ENCODE data around the gene TRAPPC10.

TRAPPC10 gene

GRCh38 chr21:44047996-44048560 lies 36.0 kb downstream of the TRAPPC10 start:
- no peaks in the 10 kb centered on the region for H3K27me3 ChIP-seq (ENCODE audit: low read depth, low read length)
- TF ChIP-seq CTCF (IDR thresholded peaks at IDR 0.05; ENCODE audit: low read depth, low read length), result no peak
- no peak for TF ChIP-seq EZH2phosphoT487 (IDR thresholded peaks at IDR 0.05; ENCODE audit: low read depth)
- no peaks in the 10 kb centered on the region for H4K20me1 ChIP-seq (ENCODE audit: insufficient read depth, low read length)
- H3K9ac ChIP-seq (ENCODE audit: low read length), result no peak overlapping the region
- H2AFZ ChIP-seq (ENCODE audit: low read depth, low read length), result no peak overlapping the region
- no peak overlapping the region for H3K4me2 ChIP-seq (ENCODE audit: low read length)
- no peaks in the 10 kb centered on the region for H3K4me1 ChIP-seq (ENCODE audit: low read length)
- no peak overlapping the region for H3K27ac ChIP-seq (ENCODE audit: low read length)
- peaks cover 5% of the 10 kb centered on the region for H3K36me3 ChIP-seq (replicated peaks; ENCODE audit: low read depth, low read length)
- peaks cover 21% of the 10 kb centered on the region for H3K79me2 ChIP-seq (ENCODE audit: low read length)
- no peak overlapping the region for H3K4me3 ChIP-seq (ENCODE audit: low read length)
- no peaks in the 10 kb centered on the region for H3K9me3 ChIP-seq (ENCODE audit: insufficient read depth, low read length)

DNA sequence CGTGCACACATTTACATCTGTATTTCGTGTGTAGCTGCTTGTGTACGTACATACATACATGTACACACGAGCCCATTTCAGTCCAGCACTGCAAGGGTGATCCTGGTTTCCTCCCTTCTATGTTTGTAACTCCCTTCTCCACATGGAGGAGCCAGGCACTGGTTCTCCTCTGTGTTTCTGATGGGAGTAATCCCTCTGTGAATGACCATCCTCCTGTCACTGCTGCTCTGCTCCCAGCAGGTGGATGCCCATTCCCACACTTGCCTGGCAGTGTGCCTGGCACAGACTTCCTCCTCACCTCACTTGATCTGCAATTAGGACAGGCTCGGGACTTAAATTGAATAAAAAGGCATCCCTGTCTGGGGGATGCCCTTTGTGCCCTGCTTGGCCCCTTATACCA lies 37.1 kb downstream of the TRAPPC10 start:
- no peaks in the 10 kb centered on the region for H4K20me1 ChIP-seq (ENCODE audit: insufficient read depth, low read length)
- no peaks in the 10 kb centered on the region for H3K27me3 ChIP-seq (ENCODE audit: low read depth, low read length)
- no peaks in the 10 kb centered on the region for H3K9me3 ChIP-seq (ENCODE audit: insufficient read depth, low read length)
- no peak overlapping the region for H2AFZ ChIP-seq (ENCODE audit: low read depth, low read length)
- no peak overlapping the region for H3K27ac ChIP-seq (ENCODE audit: low read length)
- peaks cover under 1% of the 10 kb centered on the region; the same call in 1 of the 2 replicates for H3K4me1 ChIP-seq (ENCODE audit: low read length)
- no peaks in the 10 kb centered on the region for H3K36me3 ChIP-seq (replicated peaks; ENCODE audit: low read depth, low read length)
- no peak overlapping the region for H3K4me2 ChIP-seq (ENCODE audit: low read length)
- peaks cover 16% of the 10 kb centered on the region for H3K79me2 ChIP-seq (ENCODE audit: low read length)
- no peak overlapping the region for H3K4me3 ChIP-seq (ENCODE audit: low read length)
- no peak overlapping the region for H3K9ac ChIP-seq (ENCODE audit: low read length)
- TF ChIP-seq EZH2phosphoT487 (IDR thresholded peaks at IDR 0.05; ENCODE audit: low read depth) (no peak), CTCF (IDR thresholded peaks at IDR 0.05; ENCODE audit: low read depth, low read length) (no peak)

DNA sequence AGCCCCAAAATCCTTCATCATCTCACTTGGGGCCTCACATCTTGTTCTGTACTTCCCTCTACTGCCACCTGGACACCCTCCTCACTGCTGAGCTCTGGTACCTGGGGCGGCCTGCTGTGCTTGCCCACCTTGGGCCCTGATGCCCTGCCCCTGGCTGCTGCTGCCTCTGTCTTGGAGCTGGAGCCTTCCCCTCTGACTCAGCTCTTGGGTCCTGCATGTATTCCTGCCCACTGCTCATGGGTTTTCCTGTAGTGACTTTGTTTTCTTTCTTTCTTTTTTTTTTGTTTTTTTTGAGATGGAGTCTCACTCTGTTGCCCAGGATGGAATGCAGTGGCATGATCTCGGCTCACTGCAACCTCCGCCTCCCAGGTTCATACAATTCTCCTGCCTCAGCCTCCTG lies 37.5 kb downstream of the TRAPPC10 start:
- H3K4me2 ChIP-seq (ENCODE audit: low read length), result no peak overlapping the region
- H3K4me3 ChIP-seq (ENCODE audit: low read length), result no peak overlapping the region
- no peak overlapping the region for H2AFZ ChIP-seq (ENCODE audit: low read depth, low read length)
- peaks cover 4% of the 10 kb centered on the region; the same call in 1 of the 2 replicates for H3K4me1 ChIP-seq (ENCODE audit: low read length)
- H3K79me2 ChIP-seq (ENCODE audit: low read length), result peaks cover 16% of the 10 kb centered on the region
- no peaks in the 10 kb centered on the region for H3K9me3 ChIP-seq (ENCODE audit: insufficient read depth, low read length)
- H3K9ac ChIP-seq (ENCODE audit: low read length), result no peak overlapping the region
- H3K27me3 ChIP-seq (ENCODE audit: low read depth, low read length), result no peaks in the 10 kb centered on the region
- no peak overlapping the region for H3K27ac ChIP-seq (ENCODE audit: low read length)
- no peaks in the 10 kb centered on the region for H4K20me1 ChIP-seq (ENCODE audit: insufficient read depth, low read length)
- TF ChIP-seq CTCF (IDR thresholded peaks at IDR 0.05; ENCODE audit: low read depth, low read length) (no peak), EZH2phosphoT487 (IDR thresholded peaks at IDR 0.05; ENCODE audit: low read depth) (no peak)
- no peaks in the 10 kb centered on the region for H3K36me3 ChIP-seq (replicated peaks; ENCODE audit: low read depth, low read length)

DNA sequence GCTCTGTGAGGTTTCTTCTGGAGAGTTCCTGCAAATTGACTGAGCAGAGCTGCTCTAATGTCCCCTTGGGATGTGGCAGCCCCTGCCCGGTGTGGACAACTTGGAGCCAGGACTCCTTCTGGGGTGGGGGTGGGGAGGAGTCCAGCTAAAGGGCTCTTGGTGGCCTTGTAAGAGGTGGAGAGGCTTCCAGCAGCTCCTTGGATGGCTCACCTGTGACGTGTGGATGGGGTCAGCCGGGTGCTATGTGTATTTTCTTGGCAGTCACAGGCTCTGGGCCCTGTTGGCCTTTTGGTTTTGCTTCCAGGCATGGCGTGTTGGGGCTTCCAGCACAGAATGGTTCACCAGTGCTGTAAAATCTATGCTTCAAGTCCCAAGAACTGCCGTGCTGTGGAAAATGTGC lies 38.2 kb downstream of the TRAPPC10 start:
- no peaks in the 10 kb centered on the region for H4K20me1 ChIP-seq (ENCODE audit: insufficient read depth, low read length)
- no peaks in the 10 kb centered on the region for H3K27me3 ChIP-seq (ENCODE audit: low read depth, low read length)
- H3K9me3 ChIP-seq (ENCODE audit: insufficient read depth, low read length), result no peaks in the 10 kb centered on the region
- TF ChIP-seq EZH2phosphoT487 (IDR thresholded peaks at IDR 0.05; ENCODE audit: low read depth) (no peak), CTCF (IDR thresholded peaks at IDR 0.05; ENCODE audit: low read depth, low read length) (no peak)
- peaks cover 16% of the 10 kb centered on the region for H3K79me2 ChIP-seq (ENCODE audit: low read length)
- H3K36me3 ChIP-seq (replicated peaks; ENCODE audit: low read depth, low read length), result no peaks in the 10 kb centered on the region
- H2AFZ ChIP-seq (ENCODE audit: low read depth, low read length), result no peak overlapping the region
- H3K27ac ChIP-seq (ENCODE audit: low read length), result no peak overlapping the region
- no peak overlapping the region for H3K4me2 ChIP-seq (ENCODE audit: low read length)
- no peak overlapping the region for H3K4me3 ChIP-seq (ENCODE audit: low read length)
- H3K9ac ChIP-seq (ENCODE audit: low read length), result no peak overlapping the region
- peaks cover 11% of the 10 kb centered on the region; the same call in 1 of the 2 replicates for H3K4me1 ChIP-seq (ENCODE audit: low read length)

Measured in OCI-LY3 (cell line).